HG03460 (cell line): Measurements from ENCODE around the gene CAMK2D.

Experiments used
- ATAC-seq: cut with Tn5 transposase; IDR thresholded peaks from one replicate; pipeline ENCODE4 v1.9.1; 2021; ENCODE audit not compliant: unreplicated experiment

The CAMK2D gene

DNA sequence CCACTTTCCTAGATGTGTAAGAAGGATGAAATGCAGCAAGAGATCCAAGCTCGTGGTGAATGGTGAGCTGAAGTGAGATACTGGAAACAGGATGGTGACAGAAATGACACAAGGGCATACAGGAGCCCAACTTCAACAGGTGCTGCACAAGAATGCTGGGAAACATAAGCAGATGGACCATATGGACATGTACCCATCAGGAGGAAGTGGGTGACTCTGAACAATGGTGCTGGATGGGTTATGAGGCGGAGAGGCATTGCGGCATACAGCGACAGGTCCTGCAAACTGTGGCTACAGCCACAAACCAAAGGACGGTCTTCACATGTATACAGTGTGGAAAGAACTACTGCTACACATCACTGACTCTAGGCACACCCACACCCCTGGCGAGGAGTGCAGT lies 265.7 kb downstream of the CAMK2D start:
- ATAC-seq: no peak

DNA sequence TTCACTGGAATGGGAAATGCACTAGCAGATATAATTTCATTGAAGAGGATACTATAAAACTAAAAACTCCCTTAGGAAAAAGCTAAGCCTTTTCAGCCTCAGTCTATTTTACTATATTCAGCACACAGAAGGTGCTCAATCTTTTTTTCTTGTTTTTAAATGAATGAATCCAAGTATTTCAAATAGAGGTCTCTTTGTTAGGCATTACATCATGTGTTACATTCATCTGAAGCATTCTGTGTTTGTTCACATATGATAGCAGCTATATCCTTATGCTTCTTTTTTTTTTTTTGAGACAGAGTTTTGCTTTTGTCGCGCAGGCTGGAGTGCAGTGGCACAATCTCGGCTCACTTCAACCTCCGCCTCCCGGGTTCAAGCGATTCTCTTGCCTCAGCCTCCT lies 278.4 kb downstream of the CAMK2D start:
- no peak for ATAC-seq

DNA sequence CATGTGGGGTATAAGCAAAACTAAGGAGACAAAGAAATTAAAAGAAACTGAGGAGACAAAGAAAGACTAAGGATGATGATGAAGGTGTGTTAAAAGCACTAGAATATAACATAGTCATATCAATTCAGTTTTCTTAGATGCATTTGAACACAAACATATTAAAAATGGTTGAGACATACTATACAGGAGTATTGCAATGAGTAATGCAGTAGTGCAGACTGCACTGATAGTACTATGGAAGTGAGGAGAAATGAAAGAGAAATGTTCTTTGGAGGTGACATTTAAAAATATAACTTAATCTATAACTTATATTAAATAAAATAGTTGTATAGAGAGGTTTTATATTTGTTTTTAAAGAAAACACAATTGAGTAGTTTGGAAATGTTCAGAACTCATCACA lies 279.2 kb downstream of the CAMK2D start:
- ATAC-seq: no peak

DNA sequence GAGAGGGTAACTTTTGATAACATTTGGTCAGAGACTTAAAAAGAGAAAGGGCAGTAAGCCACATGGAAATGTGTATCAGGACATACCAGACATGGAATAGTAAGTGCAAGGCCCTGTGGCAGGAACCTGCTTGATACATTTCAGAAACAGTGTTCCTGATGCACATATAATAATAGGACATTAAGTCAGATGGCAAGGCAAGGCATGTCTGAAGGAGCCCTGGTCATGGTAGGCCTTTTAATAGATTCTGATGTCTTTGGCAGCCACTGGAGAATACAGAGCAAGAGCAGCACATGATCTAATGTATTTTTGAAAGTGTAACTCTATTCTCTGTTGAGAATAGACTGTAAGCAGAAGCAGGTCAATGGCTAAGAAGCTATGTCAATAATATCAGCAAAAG lies 279.7 kb downstream of the CAMK2D start:
- no peak for ATAC-seq

DNA sequence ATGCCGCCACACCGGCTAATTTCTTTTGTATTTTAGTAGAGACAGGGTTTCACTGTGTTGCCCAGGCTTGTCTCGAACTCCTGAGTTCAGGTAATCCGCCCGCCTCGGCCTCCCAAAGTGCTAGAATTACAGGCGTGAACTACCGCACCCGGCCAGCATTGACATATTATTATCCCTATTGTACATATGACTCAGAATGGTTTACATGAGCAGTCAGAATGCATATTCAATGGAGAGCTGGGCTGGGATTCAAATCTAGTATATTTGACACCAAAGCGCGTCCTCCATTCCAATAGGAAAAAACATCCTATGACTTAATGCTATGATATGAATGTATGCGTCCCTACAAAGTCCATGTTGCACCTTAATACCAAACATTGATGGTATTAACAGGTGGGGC lies 281.4 kb downstream of the CAMK2D start:
- ATAC-seq: no peak

DNA sequence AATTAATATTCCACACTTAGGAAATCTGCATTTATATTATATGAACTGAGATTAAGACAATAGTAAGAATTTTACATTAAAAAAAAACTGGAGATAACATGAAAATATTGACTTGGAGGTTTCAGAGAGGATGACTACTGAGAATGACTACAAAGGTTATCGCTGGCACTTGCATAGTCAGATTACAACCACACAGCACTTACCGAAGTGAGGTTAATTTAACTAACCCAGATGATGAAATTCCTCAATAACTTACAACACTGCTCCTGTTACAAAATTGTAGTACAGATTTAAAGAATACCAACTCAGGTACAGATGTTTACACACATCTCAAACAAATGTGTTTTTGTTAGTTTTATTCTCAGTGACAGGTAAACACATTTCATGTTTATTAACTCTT lies 283.5 kb downstream of the CAMK2D start:
- no peak for ATAC-seq

DNA sequence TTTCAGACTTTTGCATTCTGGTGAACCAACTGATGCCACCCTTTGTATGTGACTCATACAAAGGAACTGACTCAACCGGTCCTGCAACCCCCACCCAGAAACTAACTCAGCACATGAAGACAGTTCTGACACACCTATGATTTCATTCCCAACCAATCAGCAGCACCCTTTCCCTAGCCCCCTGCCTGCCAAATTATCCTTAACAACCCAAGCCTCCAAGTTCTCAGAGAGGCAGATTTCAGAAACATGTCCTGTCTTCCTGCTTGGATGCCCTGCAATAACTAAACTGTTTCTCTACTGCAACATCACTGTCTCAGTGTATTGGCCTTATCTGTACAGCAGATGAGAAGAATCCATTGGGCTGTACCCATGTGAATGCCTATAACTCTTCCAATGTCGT lies 284.7 kb downstream of the CAMK2D start:
- ATAC-seq: no peak

DNA sequence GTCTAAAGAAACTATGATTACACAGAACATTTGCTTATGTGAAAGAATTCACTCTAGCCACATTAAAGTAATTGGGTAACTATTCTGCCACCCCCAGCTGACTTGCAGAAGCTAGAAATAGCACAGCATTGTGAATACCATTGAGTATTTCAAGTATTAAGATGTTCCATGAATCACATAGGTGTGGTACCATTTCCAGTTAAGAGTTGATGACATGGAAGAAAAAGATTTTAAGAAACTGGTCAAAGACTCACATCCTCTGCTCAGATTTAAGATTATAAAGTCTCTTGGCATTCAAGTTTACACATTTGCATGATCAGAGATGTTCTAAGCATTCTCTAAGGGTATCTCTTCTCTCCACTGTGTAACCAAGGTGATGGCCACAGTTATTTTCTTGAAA lies 287.5 kb downstream of the CAMK2D start:
- ATAC-seq: no peak

DNA sequence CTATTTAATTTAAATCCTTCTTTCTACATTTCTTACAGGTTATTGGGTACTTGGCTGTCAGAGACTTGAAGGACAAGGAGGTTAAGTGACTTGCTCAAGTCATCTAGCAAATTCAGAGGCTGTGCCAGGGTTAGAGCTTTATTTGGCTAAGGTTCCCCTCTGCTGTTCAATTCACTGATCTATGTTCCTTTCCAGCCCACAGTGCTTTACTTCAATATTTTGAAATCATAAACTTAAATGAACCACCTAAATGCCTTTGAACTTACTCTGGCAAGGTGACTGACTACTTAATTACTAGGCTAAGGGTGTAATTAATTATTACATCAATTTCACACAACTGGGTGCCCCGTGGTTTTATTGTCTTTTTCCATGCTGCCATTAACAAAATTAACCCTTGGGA lies 288.7 kb downstream of the CAMK2D start:
- no peak for ATAC-seq

DNA sequence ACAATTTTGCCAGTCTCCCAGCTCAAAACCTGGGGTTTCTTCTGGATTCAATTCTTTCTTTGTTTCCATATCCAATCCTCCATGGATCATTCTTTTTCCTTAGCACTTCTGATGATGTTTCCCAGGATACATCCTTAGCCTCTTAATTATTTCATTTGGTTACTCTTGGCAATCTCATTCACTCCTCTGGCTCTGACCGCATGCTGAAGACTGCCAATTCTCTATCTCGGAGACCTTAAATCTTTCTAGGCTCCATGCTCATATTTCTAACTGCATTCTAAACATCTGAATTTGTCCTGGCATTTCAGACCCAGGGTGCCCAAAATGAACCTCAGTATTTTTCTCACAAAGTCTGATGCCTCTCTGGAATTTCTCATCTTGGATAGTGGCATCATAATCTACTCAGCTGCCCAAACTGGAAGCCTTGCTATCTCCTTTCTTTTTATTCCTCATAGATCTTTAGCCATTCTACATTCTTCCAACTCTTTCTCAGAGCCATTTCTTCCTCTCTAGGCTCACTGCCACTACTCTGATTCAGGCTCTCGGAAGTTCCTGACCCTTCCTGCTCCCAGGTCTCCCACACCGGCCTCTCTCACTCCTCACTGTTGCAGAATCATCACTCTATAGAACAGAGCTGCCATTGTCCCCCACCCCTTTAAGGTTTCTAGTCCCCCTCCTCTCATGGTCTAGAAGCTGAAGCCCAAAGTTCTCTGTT lies 290.2 kb downstream of the CAMK2D start:
- ATAC-seq: no peak

DNA sequence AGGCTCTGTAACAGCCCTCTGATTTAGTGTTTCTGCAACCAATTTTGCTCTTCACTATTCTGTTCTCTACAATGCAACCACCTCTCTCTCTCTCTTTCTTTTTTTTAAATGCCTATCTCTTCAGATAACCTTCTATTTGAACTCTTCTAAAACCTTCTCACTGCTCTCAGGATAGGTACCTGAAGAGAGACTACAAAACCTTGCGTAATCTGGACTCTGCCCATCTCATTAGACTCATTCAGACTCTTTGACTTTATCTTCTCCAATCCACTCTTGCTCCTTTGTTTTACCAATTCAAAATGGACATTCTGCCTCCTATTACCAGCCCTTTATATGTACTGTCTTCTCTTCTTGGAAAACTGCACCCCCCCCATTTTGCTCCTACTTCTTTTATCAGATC lies 291.6 kb downstream of the CAMK2D start:
- ATAC-seq: no peak

DNA sequence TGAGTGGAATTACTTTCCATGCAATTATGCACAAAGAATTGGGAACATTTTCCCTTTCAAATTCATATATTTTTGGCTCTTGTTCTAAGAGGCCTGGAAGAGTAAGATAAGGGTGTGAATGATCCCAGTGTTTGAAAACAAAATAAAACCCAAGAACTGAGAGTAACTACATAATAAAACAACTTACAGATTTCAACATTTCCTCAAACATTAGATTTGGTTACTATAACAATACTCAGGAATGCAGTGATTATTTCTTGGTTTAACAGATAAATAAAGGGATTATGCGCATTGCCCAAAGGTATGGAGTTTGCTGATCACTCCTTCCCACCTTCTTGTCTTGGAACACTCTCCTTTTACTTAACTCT lies 292.5 kb downstream of the CAMK2D start:
- ATAC-seq: no peak

DNA sequence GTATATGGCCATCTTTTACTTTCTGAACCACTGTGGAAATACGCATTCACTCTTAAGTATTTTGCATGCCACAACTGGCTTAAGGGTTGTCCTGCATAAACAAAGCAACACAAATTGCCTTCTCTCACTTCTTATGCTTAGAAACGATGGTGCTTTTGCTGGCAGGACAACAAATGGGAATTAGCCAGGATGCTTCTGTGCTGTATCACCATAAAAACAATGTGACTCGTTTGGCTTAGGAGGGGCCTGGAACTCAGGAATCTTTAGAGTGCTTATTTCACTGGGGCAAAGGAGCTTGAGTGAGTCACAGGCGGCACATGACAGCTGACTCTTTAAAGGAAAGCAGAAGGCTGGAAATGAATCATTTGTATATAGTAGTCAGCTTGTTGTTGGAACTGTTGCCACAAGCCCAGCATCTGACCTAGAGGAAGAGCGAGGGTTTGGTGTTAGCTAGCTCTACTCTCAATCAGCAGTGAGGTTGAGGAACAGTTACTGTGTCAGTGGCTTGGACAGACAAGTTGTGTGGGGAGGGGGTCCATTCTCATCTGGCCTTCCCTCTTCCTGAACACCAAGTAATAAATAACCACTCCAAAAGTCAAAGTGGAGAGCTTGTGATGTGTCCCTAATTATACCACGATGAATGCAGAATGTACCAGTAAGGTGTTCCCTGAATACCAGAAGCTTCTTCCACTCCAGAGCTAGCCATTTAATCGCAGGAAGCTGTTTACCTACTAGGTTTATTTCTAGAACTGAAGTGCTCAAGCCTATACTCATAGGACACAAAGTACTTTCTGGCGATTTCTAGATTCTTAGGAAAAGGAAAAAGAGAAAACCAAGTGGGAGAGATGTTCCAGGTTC lies 293.1 kb downstream of the CAMK2D start:
- ATAC-seq: no peak

DNA sequence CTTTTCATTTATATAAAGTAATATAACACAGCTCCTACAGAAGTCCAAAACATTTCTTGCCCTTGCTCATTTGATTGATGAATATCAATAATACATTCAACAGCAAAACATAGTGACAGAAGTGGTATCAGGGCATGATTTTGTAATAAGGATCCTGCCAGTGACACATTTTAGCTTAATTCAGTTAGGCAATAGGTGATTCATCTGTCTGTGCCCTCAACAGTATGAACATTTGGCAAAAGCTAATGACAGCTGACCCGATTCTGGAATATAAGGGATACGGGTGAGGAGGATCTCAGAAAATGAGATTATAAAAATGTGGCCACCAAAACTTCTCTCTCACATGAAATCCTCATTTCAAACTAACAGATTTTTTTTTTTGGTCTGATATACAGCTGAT lies 294.0 kb downstream of the CAMK2D start:
- ATAC-seq: no peak

DNA sequence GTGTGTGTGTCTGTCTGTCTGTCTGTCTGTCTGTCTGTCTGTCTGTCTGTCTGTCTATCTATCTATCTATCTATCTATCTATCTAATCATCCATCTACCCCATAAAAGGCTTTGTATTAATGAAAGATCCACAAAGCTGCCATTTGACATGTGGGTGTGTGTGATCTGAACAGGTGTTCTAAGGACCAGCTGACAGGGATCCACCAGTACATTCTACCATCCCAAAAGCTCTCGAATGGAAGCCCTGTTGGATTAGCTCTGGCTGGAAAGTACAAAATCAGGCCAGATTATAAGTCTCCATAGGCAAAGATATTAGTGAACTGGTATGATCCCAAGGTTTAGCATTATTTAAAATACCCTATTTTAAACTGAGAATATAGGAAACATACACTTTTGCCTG lies 299.3 kb downstream of the CAMK2D start:
- ATAC-seq: no peak

DNA sequence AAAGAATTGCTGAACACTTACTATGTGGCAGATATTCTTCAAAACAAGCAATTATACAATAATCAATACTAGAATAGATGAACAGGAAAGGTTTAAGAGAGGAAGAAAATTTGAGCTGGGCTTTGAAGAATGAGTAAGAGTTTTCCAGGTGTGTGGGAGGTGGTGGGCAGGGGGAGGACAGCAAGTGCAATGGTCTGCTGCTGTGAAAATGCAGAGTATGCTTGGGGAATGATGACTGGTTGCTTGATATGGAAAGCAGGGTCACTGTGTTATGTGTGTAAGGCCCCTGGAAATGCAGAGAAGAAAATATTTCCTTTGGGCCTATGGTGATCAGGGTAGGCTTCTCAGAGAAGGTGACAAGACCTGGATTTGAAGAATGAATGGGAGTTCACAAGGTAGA lies 300.3 kb downstream of the CAMK2D start:
- ATAC-seq: no peak

DNA sequence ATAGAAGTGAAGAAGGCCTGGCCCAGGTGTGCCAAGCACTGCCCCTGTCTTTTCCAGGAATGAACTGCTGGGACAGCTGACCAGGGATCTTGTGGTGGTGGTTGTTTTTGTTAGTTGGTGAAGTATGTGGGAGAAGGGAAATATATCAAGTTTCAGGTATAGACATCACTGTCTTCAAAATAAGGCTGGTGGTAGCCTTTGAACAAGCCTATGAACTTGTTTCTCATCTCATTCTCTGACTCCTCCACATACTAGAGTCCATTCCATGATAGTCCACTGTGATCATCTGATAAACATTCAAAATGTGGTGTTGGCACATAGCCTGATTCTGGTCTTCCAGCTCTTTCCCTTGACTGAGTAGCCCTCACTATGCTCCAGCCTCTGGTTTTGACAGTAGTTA lies 303.7 kb downstream of the CAMK2D start:
- ATAC-seq: no peak

DNA sequence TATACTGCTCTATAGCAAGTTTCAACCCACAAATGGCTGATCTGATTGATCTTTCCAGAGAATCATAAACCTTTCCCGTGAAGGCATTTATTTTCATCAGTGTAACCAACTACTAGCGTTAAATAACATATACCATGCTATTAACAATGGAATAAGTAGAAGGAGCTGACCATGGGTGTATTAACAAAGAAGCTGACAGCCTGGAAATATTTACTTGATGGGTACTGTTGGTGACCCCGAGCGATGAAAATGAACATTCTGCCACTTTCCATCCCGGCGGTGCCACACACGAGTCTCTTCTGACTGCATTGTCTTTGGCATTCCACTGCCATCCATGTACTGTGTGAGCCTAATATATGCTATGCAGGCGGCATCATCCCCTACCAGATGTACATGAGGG lies 304.4 kb downstream of the CAMK2D start:
- no peak for ATAC-seq

DNA sequence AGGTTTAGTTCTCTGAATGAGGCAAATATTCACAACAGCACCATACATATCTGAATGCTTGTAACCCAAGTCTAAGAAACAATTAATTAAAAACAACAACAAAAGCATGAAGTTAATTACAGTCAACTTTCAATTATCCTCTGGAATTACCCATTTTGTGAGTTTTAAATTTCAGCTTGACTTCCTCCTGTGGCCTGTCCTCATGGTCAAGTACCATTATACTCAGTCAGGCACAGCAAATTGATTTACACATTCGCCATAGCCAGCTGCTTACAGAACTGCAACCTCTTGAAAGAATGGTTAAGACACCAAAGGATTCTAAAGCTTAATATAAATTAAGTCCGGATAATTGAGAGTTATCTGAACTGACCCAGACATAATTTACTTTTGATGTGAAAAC lies 306.5 kb downstream of the CAMK2D start:
- ATAC-seq: no peak

DNA sequence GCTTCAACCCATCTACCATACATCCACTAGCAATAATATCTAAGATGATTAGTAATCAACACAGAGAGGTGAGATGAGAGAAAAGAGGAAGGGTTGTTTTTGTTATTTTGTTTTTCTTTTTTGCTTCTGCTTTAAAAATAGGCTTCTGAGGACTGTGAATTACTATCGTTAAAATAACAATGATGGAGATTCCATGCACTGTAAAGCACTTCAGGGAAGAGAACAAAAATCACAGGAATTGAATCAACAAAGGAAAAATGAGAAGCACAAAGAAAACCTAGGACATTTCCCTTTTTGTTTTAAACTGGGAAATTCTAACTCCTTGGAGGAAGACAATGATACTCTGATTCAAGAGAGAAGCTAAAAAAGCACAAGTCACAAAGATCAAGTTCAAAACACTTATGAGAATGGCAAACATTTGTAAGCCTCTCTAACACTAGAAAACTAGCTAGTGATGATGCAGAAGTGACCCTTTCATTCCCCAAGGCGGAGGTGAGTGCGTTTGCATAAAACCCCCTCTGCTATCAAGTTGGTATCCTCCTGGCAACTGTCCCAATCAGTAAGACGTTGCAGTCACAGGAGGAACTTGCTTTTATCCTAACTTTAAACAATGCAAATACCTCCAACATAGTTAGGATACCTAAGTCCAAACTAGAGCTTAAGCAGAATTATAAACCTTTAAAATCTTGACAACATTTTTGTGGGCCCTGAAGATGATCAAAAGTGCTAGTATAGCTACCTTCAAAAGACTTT lies 308.5 kb downstream of the CAMK2D start:
- ATAC-seq: no peak

DNA sequence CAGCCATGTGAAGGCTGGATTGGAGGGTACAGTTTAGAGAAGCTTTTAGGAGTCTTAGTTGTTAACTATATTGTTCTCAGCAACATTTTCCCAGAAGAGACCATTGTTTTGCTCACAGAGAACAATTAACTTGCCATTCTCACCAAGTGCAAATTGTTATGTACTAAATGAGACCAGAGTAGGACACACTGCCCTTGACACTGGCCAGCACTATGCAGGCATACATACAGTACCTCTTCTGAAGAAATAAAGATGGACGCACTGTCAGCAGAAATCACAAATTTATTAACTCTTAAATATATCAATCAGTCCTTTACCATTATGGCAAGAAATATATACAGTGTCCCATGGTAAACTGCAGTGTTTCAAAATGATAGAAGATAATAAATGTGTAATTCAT lies 309.4 kb downstream of the CAMK2D start:
- no peak for ATAC-seq
